Ovary (tissue), 3 donors: ENCODE results near the gene SULT1C3.

ENCODE experiments used
- CTCF ChIP-seq, 3 donors: fragments of 450-650 bp in 2 of 3; fragments of 200-600 bp in 1 of 3; IDR thresholded peaks; one replicate each; pipeline versions ENCODE4 v1.5.1 to v1.8.0; 2016 to 2022; ENCODE audit warnings: antibody characterized with exemption in 3 of 3, mild to moderate bottlenecking in 1 of 3
- EP300 ChIP-seq: sonication (generic); formaldehyde crosslinking; IDR thresholded peaks from one replicate; pipeline ENCODE4 v1.6.1; 2017; ENCODE audit warnings: antibody characterized with exemption
- POLR2A ChIP-seq: fragments of 450-650 bp; IDR thresholded peaks from one replicate; pipeline ENCODE4 v1.6.1; 2017; ENCODE audit warnings: antibody characterized with exemption, mild to moderate bottlenecking, moderate library complexity
- donor health status: DM: no; HTN: no; CAD: no.

DNA sequence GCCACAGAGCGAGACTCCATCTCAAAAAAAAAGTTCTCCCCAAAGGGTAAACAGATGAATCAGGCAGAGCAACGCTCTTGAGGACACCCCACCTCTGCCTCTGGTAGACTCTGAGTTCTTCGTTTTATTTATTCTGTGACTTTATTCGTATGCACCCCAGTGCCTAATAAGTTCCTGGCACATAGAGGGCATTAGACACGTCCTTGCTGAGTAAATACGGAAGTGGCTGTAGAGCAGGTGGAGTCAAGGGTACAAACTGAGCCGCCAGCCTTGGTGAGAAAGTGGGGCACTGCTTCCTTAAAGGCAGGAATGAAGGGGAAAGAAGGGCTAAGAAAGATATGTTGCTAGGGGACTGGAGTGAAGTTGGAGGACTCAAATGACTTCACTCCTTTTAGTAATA, 61.8 kb downstream of the SULT1C3 start:
- TF ChIP-seq CTCF (IDR thresholded peaks at IDR 0.05) (no peak), EP300 (no peak), POLR2A (no peak)
